K562 (cell line): ENCODE measurements around the gene MAMDC4. TPM values are rescaled to one million over a fixed set of nuclear protein-coding genes. Genes with fewer than 3 reads are reported as not detected.
A peak's percentile ranks its signal among the peaks of the same experiment; 100 is the strongest.

Experiments used
- C11orf30 ChIP-seq: fragments of 450-650 bp; IDR thresholded peaks from 2 replicates; pipeline ENCODE4 v1.6.1; 2016; ENCODE audit warnings: low read depth, mild to moderate bottlenecking
- EGR1 ChIP-seq: fragments of 450-650 bp; conservative IDR thresholded peaks from 2 replicates; pipeline ENCODE4 v1.6.1; 2017; ENCODE audit warnings: mild to moderate bottlenecking
- FOXK2 ChIP-seq, 2 experiments: fragments of 450-650 bp; IDR thresholded peaks in 1 of 2; conservative IDR thresholded peaks in 1 of 2; 2 replicates each; pipeline ENCODE4 v1.6.1; 2016; ENCODE audit warnings: low read depth in 2 of 2, mild to moderate bottlenecking in 1 of 2
- MTA2 ChIP-seq: fragments of 450-650 bp; IDR thresholded peaks from 2 replicates; pipeline ENCODE4 v1.6.1; 2016; ENCODE audit warnings: low read depth
- RNF2 ChIP-seq: sonication (generic); IDR thresholded peaks from 2 replicates; pipeline ENCODE4 v1.6.1; 2016
- STAT5A ChIP-seq: IDR thresholded peaks from 2 replicates; pipeline ENCODE4 v1.6.1; 2012; ENCODE audit warnings: low read length, inconsistent platforms, borderline replicate concordance
- XRCC4 ChIP-seq: IDR thresholded peaks from one replicate; pipeline ENCODE4 v1.6.1; 2011; ENCODE audit not compliant: insufficient read depth, insufficient read length; ENCODE audit errors: extremely low read depth
- ZC3H4 ChIP-seq: sonication (generic); formaldehyde crosslinking; IDR thresholded peaks from 2 replicates; pipeline ENCODE4 v1.9.0; 2021; ENCODE audit warnings: missing genetic modification reagents, borderline replicate concordance
- ZC3H8 ChIP-seq: fragments of 450-650 bp; IDR thresholded peaks from 2 replicates; pipeline ENCODE4 v1.6.1; 2017
- ZNF764 ChIP-seq: fragments of 250-450 bp; sonication (Bioruptor Pico); IDR thresholded peaks from 2 replicates; pipeline ENCODE4 v1.4.0; 2020; ENCODE audit warnings: low read depth, mild to moderate bottlenecking, moderate library complexity
- polyA plus RNA-seq, 8 experiments: library from polyadenylated mRNA; depleted of rRNA in 4 of 8; stranded (reverse) in 5 of 8; unstranded in 3 of 8; fragments of >200 nt; fragmentation: Nextera tagmentation in 2 of 8; fragmentation: Illumina TruSeq in 1 of 8; extraction: Ambion mirVana in 2 of 8; extraction: Trizol in 1 of 8; gene quantifications; 2 replicates each; pipeline versions ENCODE4 v1.2.1 to v1.2.3, GENCODE V29; 2011 to 2014; ENCODE audit warnings: inconsistent platforms in 1 of 8, missing spikeins in 1 of 8
- total RNA-seq, 7 experiments: library from RNA; depleted of rRNA in 6 of 7; stranded (reverse); fragments of >200 nt in 6 of 7; fragmentation: Illumina TruSeq in 2 of 7; extraction: Trizol in 2 of 7; gene quantifications; 2 replicates each; pipeline versions ENCODE4 v1.2.1 to v1.2.3, GENCODE V29; 2011 to 2021; ENCODE audit warnings: low replicate concordance in 1 of 7
- TF ChIP-seq, protein P1 (sequence below): fragments of 450-650 bp; IDR thresholded peaks from 2 replicates; pipeline ENCODE4 v1.6.1; 2016; ENCODE audit warnings: missing biosample characterization, missing genetic modification characterization
- TF ChIP-seq, protein P2 (sequence below), 2 experiments: IDR thresholded peaks; 2 replicates each; pipeline ENCODE4 v1.6.1; 2011; ENCODE audit warnings: borderline replicate concordance in 1 of 2, control low read depth in 1 of 2, low read depth in 1 of 2, low read length in 1 of 2, mild to moderate bottlenecking in 1 of 2, mixed read lengths in 1 of 2, moderate library complexity in 1 of 2; ENCODE audit not compliant: insufficient read depth in 1 of 2, insufficient read length in 1 of 2, poor library complexity in 1 of 2, severe bottlenecking in 1 of 2; ENCODE audit errors: extremely low read depth in 1 of 2
- TF ChIP-seq, protein P3 (sequence below), 3 experiments: IDR thresholded peaks in 2 of 3; conservative IDR thresholded peaks in 1 of 3; 2 replicates each; pipeline ENCODE4 v1.5.1; 2011 to 2012; ENCODE audit warnings: low read length in 3 of 3, mild to moderate bottlenecking in 3 of 3, control low read depth in 2 of 3, improper control_type of control experiment in 1 of 3, inconsistent platforms in 1 of 3, low read depth in 1 of 3, mixed read lengths in 1 of 3, moderate library complexity in 1 of 3; ENCODE audit not compliant: insufficient read depth in 2 of 3
- TF ChIP-seq, protein P4 (sequence below), 2 experiments: fragments of 450-650 bp; formaldehyde crosslinking in 1 of 2; IDR thresholded peaks; 2 replicates each; pipeline versions ENCODE4 v1.4.0 to v1.6.1; 2014 to 2020; ENCODE audit warnings: mild to moderate bottlenecking in 2 of 2, borderline replicate concordance in 1 of 2, low read depth in 1 of 2

MAMDC4 gene
- total and polyA plus RNA-seq, 9 of the 15 experiments (the other 6 are each of a cell fraction or from before 2014, with no cell fraction given), result 0.03 to 10.8 (median 1.5) TPM

DNA sequence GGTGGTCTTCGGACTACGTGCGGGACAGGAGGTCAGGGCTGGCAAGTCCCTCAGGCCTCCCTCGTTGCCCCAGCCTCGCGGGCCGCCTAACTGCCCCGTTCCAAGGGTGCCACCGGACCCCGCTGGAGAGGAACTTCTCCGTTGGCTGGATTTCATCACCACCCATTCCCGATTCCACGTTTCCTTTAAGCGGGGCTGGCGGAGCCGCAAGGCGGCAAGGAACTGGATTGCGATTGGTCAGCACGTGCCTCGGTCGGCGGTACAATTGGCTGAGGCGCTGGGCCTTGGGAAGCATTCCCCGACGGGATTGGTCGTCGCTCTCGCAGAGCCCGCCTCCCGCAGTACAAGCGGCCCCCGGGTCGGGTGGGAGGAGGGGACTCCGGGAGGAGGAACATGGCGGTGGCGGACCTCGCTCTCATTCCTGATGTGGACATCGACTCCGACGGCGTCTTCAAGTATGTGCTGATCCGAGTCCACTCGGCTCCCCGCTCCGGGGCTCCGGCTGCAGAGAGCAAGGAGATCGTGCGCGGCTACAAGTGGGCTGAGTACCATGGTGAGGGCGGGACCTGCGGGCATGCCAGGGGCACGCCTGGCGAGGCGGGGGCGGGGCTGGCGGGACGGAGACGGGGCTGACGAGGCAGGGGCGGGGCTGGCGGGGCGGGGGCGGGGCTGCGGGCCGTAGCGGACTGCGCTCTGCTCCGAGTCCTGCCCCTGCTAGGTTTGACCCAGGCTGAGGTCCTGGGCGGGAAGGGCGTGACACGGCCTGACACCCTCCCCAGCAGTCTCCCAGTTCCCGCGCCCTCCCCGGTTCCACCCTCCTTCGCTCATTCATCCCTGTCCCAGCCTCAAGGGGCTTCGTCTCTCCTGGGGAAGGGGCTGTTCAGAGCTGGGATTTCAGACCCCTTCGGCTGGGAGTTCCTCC is 2.8 kb upstream of the MAMDC4 start, which contains the start of gene PHPT1 (continued):
- no peak for TF ChIP-seq STAT5A
- TF ChIP-seq C11orf30, result peak; percentile 78
- no peak for TF ChIP-seq ZC3H8
- no peak for TF ChIP-seq ZC3H4
- TF ChIP-seq, protein P1, sequence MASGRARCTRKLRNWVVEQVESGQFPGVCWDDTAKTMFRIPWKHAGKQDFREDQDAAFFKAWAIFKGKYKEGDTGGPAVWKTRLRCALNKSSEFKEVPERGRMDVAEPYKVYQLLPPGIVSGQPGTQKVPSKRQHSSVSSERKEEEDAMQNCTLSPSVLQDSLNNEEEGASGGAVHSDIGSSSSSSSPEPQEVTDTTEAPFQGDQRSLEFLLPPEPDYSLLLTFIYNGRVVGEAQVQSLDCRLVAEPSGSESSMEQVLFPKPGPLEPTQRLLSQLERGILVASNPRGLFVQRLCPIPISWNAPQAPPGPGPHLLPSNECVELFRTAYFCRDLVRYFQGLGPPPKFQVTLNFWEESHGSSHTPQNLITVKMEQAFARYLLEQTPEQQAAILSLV (tag), result peak; percentile 74
- no peak for TF ChIP-seq ZNF764 (CRISPR knock-in tag)
- peak; percentile 81 for TF ChIP-seq RNF2
- TF ChIP-seq, protein P2, sequence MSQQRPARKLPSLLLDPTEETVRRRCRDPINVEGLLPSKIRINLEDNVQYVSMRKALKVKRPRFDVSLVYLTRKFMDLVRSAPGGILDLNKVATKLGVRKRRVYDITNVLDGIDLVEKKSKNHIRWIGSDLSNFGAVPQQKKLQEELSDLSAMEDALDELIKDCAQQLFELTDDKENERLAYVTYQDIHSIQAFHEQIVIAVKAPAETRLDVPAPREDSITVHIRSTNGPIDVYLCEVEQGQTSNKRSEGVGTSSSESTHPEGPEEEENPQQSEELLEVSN (IDR thresholded peaks at IDR 0.05; ENCODE audit: borderline replicate concordance in 1 of 2, extremely low read depth in 1 of 2, insufficient read depth in 1 of 2, insufficient read length in 1 of 2, low read depth in 1 of 2, low read length in 1 of 2, poor library complexity in 1 of 2, severe bottlenecking in 1 of 2), result peak; percentile 81 to 83
- TF ChIP-seq XRCC4, result no peak
- TF ChIP-seq, protein P3, sequence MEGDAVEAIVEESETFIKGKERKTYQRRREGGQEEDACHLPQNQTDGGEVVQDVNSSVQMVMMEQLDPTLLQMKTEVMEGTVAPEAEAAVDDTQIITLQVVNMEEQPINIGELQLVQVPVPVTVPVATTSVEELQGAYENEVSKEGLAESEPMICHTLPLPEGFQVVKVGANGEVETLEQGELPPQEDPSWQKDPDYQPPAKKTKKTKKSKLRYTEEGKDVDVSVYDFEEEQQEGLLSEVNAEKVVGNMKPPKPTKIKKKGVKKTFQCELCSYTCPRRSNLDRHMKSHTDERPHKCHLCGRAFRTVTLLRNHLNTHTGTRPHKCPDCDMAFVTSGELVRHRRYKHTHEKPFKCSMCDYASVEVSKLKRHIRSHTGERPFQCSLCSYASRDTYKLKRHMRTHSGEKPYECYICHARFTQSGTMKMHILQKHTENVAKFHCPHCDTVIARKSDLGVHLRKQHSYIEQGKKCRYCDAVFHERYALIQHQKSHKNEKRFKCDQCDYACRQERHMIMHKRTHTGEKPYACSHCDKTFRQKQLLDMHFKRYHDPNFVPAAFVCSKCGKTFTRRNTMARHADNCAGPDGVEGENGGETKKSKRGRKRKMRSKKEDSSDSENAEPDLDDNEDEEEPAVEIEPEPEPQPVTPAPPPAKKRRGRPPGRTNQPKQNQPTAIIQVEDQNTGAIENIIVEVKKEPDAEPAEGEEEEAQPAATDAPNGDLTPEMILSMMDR (IDR thresholded peaks at IDR 0.05 in 2 of 3, conservative IDR thresholded peaks at IDR 0.05 in 1 of 3; ENCODE audit: insufficient read depth in 2 of 3, low read depth in 1 of 3, low read length in 3 of 3), result no peak
- TF ChIP-seq EGR1, result peak; percentile 79
- no peak for TF ChIP-seq MTA2
- peak; percentile 47 to 68; a peak in 2 of 4 replicates for TF ChIP-seq FOXK2 (conservative IDR thresholded peaks at IDR 0.05 in 1 of 2, IDR thresholded peaks at IDR 0.05 in 1 of 2; ENCODE audit: low read depth in 2 of 2)
- TF ChIP-seq, protein P4, sequence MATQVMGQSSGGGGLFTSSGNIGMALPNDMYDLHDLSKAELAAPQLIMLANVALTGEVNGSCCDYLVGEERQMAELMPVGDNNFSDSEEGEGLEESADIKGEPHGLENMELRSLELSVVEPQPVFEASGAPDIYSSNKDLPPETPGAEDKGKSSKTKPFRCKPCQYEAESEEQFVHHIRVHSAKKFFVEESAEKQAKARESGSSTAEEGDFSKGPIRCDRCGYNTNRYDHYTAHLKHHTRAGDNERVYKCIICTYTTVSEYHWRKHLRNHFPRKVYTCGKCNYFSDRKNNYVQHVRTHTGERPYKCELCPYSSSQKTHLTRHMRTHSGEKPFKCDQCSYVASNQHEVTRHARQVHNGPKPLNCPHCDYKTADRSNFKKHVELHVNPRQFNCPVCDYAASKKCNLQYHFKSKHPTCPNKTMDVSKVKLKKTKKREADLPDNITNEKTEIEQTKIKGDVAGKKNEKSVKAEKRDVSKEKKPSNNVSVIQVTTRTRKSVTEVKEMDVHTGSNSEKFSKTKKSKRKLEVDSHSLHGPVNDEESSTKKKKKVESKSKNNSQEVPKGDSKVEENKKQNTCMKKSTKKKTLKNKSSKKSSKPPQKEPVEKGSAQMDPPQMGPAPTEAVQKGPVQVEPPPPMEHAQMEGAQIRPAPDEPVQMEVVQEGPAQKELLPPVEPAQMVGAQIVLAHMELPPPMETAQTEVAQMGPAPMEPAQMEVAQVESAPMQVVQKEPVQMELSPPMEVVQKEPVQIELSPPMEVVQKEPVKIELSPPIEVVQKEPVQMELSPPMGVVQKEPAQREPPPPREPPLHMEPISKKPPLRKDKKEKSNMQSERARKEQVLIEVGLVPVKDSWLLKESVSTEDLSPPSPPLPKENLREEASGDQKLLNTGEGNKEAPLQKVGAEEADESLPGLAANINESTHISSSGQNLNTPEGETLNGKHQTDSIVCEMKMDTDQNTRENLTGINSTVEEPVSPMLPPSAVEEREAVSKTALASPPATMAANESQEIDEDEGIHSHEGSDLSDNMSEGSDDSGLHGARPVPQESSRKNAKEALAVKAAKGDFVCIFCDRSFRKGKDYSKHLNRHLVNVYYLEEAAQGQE (IDR thresholded peaks at IDR 0.05; ENCODE audit: borderline replicate concordance), result no peak; the same call in 1 of the 2 replicates
- TF ChIP-seq, protein P4 (CRISPR knock-in tag; IDR thresholded peaks at IDR 0.05; ENCODE audit: low read depth), result 0 out of 2 replicates have a peak, but pooled peaks have one; percentile 18
